HFF-Myc (cell line): Measurements from ENCODE around the gene METTL9.
"Not testable (repeated sequence)": the region's sequence is repeated elsewhere in the genome, so short reads cannot be mapped to it uniquely, and the experiment has no call there.

Experiments used
- DNase-seq: peaks from one replicate; pipeline ENCODE4 v3.0.0-alpha.2; 2011; ENCODE audit warnings: low read depth; ENCODE audit errors: extremely low read depth
- H3K4me3 ChIP-seq: replicated peaks from 2 replicates; pipeline ENCODE4 v1.5.1; 2011; ENCODE audit warnings: low read depth, mild to moderate bottlenecking, control low read depth, low read length
- CTCF ChIP-seq: IDR thresholded peaks from 2 replicates; pipeline ENCODE4 v1.5.1; 2012; ENCODE audit warnings: mild to moderate bottlenecking, low read depth, low read length, control low read depth; ENCODE audit errors: missing control alignments

The METTL9 gene

GRCh38 chr16:21684199-21684598, 84.8 kb downstream of the METTL9 start:
- TF ChIP-seq CTCF = peak; percentile 66
- no peak for DNase-seq

GRCh38 chr16:21685034-21685455, 85.7 kb downstream of the METTL9 start:
- H3K4me3 ChIP-seq = no peak overlapping the region
- TF ChIP-seq CTCF = no peak
- DNase-seq = no peak

More at GRCh38 chr16:21684199-21684598, 84.8 kb downstream of the METTL9 start:
- H3K4me3 ChIP-seq = no peak overlapping the region

- DNase-seq = no peak
- TF ChIP-seq CTCF = no peak
- H3K4me3 ChIP-seq = no peak overlapping the region
These were observed 89.7 kb downstream of the METTL9 start for GRCh38 chr16:21689107-21689506.

GRCh38 chr16:21690967-21691366, 91.6 kb downstream of the METTL9 start:
- DNase-seq, H3K4me3 ChIP-seq: not testable (repeated sequence)

GRCh38 chr16:21694609-21695008, 95.2 kb downstream of the METTL9 start:
- no peak for TF ChIP-seq CTCF
- H3K4me3 ChIP-seq = no peak overlapping the region
- no peak for DNase-seq

GRCh38 chr16:21697032-21697431, 97.7 kb downstream of the METTL9 start:
- DNase-seq = no peak
- TF ChIP-seq CTCF = no peak
- no peak overlapping the region for H3K4me3 ChIP-seq

GRCh38 chr16:21698169-21699032, 99.0 kb downstream of the METTL9 start:
- no peak for DNase-seq
- no peak overlapping the region for H3K4me3 ChIP-seq
- TF ChIP-seq CTCF = peak; percentile 8
